Measurements from ENCODE around the gene IL17D. TPM values are rescaled to one million over a fixed set of nuclear protein-coding genes. Genes with fewer than 3 reads are reported as not detected.
A peak's percentile ranks its signal among the peaks of the same experiment; 100 is the strongest.

Gene IL17D
- polyA plus RNA-seq, 1 experiment: 0.48 TPM

DNA sequence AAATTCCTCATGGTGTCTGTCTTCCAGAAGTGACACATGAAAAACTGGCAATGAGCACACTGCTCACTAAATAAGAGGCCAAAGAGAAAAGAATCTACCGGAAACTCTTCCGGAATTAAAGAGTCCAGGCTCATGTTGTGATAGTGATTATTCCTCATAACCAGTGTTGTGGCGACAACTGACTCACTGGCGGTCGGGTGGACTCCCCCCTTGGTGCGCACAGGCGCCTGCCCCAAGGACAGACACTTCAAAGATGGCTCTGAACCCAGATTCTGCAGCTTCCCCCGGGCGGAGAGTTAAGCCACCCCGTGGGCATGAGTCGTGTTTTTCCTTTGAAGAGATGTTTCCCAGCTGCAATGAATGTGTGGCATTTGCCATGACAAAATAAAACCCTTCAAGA, 10.3 kb downstream of the IL17D start:
- Histone ChIP-seq H3K27me3 (ENCODE audit: control insufficient read depth, insufficient read depth, low read length) (peaks cover 1% of the 10 kb centered on the region; the same call in 1 of the 2 replicates), H3K36me3 (ENCODE audit: control insufficient read depth, insufficient read depth, low read length) (no peaks in the 10 kb centered on the region), H3K4me3 (ENCODE audit: low read depth, low read length) (no peak overlapping the region)
- ChIA-PET POLR2A (no interaction called here), CTCF (interaction anchor here (0.9 to 3.6 kb wide), 6 partner anchors 9 to 219 kb away, joined by 3 to 23 read pairs (median 11); partner anchors contain the start of gene IL17D)
- DNase-seq (ENCODE audit: low read depth): peak; percentile 18
- TF ChIP-seq, protein P1, sequence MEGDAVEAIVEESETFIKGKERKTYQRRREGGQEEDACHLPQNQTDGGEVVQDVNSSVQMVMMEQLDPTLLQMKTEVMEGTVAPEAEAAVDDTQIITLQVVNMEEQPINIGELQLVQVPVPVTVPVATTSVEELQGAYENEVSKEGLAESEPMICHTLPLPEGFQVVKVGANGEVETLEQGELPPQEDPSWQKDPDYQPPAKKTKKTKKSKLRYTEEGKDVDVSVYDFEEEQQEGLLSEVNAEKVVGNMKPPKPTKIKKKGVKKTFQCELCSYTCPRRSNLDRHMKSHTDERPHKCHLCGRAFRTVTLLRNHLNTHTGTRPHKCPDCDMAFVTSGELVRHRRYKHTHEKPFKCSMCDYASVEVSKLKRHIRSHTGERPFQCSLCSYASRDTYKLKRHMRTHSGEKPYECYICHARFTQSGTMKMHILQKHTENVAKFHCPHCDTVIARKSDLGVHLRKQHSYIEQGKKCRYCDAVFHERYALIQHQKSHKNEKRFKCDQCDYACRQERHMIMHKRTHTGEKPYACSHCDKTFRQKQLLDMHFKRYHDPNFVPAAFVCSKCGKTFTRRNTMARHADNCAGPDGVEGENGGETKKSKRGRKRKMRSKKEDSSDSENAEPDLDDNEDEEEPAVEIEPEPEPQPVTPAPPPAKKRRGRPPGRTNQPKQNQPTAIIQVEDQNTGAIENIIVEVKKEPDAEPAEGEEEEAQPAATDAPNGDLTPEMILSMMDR (IDR thresholded peaks at IDR 0.05; ENCODE audit: insufficient read depth, low read depth, low read length): no peak

DNA sequence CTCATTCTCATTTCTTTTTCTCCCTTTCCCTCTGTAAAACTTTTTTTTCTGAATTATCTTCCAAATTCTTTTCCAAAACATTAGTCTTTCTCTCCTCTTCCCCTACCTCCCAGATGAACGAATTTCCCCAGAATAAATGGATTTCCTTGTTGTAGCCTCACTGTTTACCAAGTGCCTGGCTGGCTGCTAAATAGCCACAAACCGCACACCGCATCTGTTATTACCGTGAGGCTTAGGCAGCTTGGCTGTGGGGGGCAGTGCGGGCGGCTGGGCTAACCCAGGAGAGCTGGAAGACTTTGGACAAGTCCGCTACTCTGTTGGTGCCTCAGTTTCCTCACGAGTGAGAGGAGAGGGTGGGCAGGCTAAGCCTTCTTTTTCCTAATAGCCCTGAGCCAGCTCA, 10.7 kb downstream of the IL17D start:
- POLR2A ChIA-PET: no interaction called here
- Histone ChIP-seq H3K27me3 (ENCODE audit: control insufficient read depth, insufficient read depth, low read length) (peaks cover 1% of the 10 kb centered on the region; the same call in 1 of the 2 replicates), H3K4me3 (ENCODE audit: low read depth, low read length) (no peak overlapping the region), H3K36me3 (ENCODE audit: control insufficient read depth, insufficient read depth, low read length) (no peaks in the 10 kb centered on the region)
- TF ChIP-seq, protein P1 (IDR thresholded peaks at IDR 0.05; ENCODE audit: insufficient read depth, low read depth, low read length): no peak
- CTCF ChIA-PET: interaction anchor here (0.9 to 3.6 kb wide), 9 partner anchors 9 to 219 kb away, joined by 3 to 23 read pairs (median 8); partner anchors contain the start of gene IL17D
- no peak for DNase-seq (ENCODE audit: low read depth)

DNA sequence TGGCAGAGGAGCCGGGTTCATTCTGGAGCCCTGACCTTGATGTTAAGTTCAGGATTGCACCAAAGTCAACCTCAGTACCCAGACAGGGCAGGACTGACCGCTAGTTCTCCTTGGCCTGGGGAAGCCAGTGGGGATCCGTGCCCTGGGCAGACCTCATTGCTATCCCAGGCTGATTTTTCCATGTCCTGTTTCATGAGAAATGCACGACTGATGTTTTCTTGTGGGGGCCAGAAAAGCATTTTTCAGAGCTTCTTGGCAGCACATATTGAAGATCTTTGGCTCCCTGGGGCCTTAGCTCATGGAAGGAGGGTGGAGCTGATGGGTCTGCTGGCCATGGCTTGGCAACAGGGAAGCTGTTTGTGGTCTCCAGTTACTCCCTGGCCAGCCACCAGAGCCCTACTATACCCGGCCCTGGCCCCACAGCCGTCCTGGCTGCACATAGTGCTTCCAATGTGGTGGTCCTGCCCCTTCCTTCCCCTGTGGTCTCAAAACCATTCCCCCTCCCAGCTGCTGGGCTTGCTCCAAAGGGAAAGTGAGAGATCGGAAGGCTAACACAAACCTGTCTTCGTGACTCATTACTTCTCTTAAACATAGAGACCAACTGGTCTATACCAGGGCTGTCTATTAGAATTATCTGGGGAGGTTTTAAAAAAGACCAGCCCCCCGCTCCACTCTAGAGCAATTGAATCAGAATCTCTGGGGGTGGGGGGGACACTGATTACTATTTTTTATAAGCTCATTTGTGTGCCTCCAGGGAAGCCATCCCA, 11.2 kb downstream of the IL17D start:
- POLR2A ChIA-PET: no interaction called here

DNA sequence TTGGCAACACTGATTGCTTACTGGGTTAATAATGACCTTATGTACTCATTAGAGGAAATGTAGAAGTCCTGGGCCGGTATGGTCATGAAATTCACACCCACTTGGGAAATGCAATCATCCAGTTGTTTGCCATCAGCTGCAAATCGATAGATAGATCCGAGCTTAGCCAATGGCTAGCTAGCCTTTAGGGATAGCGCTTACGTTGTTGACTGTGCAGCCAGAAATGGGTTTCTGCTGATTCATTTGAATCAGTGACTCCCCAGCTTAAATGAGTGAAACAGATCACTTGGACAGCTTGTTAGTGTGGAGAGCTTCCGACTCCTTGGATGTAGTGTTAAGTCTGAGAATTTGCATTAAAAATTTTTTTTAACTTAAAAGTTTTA, 11.8 kb downstream of the IL17D start:
- no peak for DNase-seq (ENCODE audit: low read depth)
- Histone ChIP-seq H3K36me3 (ENCODE audit: control insufficient read depth, insufficient read depth, low read length) (no peaks in the 10 kb centered on the region), H3K4me3 (ENCODE audit: low read depth, low read length) (no peak overlapping the region), H3K27me3 (ENCODE audit: control insufficient read depth, insufficient read depth, low read length) (peaks cover 1% of the 10 kb centered on the region; the same call in 1 of the 2 replicates)
- TF ChIP-seq, protein P1 (IDR thresholded peaks at IDR 0.05; ENCODE audit: insufficient read depth, low read depth, low read length): no peak
- POLR2A ChIA-PET: no interaction called here
- CTCF ChIA-PET: interaction anchor here (0.7 to 3.6 kb wide), 7 partner anchors 8 to 581 kb away, joined by 3 to 23 read pairs (median 8); partner anchors contain the start of gene IL17D

More for the DNA sequence above, 11.2 kb downstream of the IL17D start:
- CTCF ChIA-PET: interaction anchor here (0.7 to 3.6 kb wide), 8 partner anchors 8 to 582 kb away, joined by 3 to 23 read pairs (median 7); partner anchors contain the start of gene IL17D
- no peak overlapping the region for H3K4me3 ChIP-seq (ENCODE audit: low read depth, low read length)
- TF ChIP-seq, protein P1 (IDR thresholded peaks at IDR 0.05; ENCODE audit: insufficient read depth, low read depth, low read length): no peak
- peaks cover 1% of the 10 kb centered on the region; the same call in 1 of the 2 replicates for H3K27me3 ChIP-seq (ENCODE audit: control insufficient read depth, insufficient read depth, low read length)
- no peak for DNase-seq (ENCODE audit: low read depth)
- H3K36me3 ChIP-seq (ENCODE audit: control insufficient read depth, insufficient read depth, low read length): no peaks in the 10 kb centered on the region

DNA sequence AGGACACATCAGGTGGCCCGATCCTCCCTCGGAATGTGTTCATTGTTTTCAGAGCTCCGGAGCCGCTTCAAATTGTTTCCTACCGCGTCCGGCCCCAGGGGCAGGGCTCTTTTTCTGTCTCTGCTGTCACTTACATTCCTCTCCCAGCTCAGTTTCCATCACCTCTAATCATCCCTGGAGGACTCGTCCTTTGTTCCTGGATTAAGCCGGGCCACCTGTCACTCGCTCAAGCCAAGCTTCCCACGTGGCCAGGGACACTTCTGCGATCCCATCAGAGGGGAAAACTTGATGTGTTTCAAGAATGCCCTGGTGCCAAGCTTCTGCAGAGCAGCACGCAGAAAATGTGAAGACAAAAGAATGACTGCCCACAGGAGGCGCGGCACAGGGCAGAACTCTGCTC, 13.5 kb downstream of the IL17D start:
- no peak overlapping the region for H3K4me3 ChIP-seq (ENCODE audit: low read depth, low read length)
- DNase-seq (ENCODE audit: low read depth): no peak
- H3K27me3 ChIP-seq (ENCODE audit: control insufficient read depth, insufficient read depth, low read length): peaks cover 3% of the 10 kb centered on the region; the same call in 1 of the 2 replicates
- TF ChIP-seq, protein P1 (IDR thresholded peaks at IDR 0.05; ENCODE audit: insufficient read depth, low read depth, low read length): no peak
- POLR2A ChIA-PET: no interaction called here
- CTCF ChIA-PET: interaction anchor here (1.2 kb wide), 1 partner anchor 9 kb away, joined by 3 read pairs; no protein-coding TSS in a partner anchor
- H3K36me3 ChIP-seq (ENCODE audit: control insufficient read depth, insufficient read depth, low read length): no peaks in the 10 kb centered on the region
